ENCODE data around the gene ABLIM3.

DNA sequence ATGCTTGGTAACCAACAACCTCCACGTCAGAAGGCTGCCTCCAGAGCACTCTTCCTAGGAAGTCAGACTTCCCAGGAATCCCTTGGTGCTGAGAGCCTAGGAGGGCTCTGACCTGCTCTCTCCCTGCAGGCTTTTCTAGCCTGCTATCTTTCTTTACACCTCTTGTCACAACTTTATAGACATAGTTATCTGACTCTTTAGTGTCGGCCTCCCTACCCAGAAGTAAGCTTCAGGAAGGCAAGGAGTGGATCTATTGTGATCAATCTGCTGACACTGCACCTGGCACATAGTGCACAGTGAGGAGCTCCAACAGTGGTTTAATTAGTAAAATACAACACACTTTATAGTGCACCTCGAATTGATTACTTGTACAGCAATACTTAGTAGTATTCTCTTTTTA is 132.7 kb downstream of the ABLIM3 start:
- TF ChIP-seq GATA2 (IDR thresholded peaks at IDR 0.05; ENCODE audit: low read depth, low read length) (no peak), GATA3 (IDR thresholded peaks at IDR 0.05; ENCODE audit: low read depth, low read length) (no peak)

Measured in SH-SY5Y (cell line).